NCI-H1930 (cell line): ENCODE results near the gene BTBD17.
A peak's percentile ranks its signal among the peaks of the same experiment; 100 is the strongest.

Source experiments
- DNase-seq, 2 experiments: peaks; one replicate each; lab custom pipeline; 2025; lab: John Stamatoyannopoulos, UW

BTBD17 gene

DNA sequence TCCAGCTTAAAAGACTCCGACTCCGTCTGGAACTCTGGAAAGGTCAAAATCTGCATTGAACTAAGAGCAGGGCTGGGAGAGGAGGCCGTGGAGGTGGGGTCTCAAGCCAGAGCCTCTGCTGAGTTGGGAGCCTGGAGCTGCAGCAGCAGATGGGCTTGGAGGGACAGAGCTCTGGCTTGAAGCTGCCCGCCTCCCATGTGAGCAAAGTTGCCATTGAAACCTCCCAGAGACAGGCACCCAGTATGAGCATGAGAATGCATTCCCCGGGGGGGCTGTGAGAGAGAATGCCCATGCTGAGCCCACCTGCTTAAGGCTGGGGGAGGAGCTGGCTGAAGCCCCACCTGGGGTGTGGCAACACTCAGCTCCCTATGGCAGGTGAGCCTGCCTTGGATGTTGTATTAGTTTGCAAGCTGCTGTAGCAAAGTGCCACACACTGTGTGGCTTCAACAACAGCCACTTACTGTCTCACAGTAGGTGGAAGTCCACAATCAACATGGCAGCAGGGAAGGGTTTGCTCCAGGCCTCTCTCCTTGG, 26.1 kb downstream of the BTBD17 start:
- DNase-seq: no peak

DNA sequence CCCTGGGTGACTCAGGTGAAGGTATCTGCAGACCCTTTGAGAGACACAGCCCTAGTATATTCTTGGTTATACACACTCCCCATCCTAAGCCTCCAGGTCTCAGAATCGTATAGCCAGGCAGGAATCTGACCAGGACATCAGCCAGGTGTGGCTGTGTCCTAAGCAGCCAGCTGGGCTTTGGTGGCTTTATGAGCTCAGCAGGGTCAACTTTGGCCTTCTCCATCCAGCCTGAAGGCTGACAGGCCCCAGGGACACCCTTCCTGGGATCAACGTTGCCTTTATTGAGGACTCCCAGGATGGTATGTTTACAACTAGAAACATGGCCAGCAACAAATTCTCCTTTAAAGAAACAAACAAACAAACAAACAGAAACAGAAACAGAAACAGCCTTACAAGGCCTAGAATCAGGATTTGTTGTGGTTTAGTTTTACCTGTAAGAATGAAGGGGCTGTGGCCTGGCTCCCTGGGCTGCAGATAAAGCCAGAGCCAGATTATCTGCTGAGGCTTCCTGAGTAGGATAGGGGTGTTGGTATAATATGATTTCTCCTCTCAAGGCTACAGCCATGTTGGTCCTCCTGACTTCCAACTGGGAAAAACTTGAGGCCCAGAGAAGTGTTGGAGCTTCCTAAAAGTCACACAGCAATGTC, 27.2 kb downstream of the BTBD17 start:
- no peak for DNase-seq

DNA sequence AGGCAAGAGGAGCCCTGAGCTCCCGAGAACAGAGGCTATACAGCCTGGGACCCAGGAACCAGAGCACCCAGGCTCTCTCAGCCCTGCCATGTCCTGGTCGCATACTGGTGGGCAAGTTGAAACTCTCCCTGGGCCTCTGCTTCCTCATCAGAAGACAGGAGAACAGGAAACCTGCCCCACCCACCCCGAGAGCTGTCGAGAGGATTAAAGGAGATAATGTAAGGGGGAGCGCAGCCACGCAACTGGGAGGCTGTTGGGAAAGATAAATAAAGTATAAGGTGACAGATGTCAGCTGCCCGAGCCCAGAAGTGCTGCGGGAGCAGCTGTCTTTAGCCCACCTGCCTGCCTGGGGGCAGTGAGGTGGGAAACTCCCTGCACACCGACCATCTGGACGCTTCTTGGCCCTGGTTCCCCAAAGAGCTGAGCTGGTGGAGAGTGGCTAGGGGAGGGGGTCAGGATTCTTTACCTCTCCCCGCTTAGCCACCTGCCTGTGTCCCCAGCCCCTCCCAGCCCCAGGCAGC, 28.8 kb downstream of the BTBD17 start:
- DNase-seq: no peak

DNA sequence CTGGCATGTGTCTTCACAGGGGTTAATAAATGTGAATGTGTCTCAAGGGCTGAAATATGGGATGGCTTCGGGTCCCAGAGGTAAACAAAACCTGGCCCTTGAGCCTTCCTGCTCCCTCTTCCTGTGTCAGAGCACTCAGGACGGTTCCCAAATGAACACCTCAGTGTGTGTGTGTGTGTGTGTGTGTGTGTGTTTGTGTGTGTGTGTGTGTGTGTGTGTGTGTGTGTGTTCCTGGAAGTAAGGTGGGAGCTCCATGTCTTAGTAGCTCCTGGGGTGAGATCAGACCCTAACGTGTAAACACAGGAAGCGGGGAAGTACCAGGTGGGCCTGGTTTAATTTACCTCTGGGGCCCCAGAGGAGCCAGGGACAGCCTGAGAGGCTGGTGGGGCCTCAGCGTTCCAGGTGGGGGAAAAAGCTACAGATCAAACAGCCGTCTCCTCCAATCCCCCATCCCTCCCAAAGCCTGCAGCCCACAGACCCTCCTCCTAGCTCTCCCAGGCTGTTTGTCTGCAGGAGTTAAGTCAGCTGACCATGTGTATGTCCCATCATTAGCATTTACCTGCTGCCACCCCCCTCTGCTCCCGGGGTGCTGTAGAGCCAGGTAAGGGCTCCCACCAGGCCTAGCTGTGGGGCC, 29.5 kb downstream of the BTBD17 start:
- DNase-seq: no peak

DNA sequence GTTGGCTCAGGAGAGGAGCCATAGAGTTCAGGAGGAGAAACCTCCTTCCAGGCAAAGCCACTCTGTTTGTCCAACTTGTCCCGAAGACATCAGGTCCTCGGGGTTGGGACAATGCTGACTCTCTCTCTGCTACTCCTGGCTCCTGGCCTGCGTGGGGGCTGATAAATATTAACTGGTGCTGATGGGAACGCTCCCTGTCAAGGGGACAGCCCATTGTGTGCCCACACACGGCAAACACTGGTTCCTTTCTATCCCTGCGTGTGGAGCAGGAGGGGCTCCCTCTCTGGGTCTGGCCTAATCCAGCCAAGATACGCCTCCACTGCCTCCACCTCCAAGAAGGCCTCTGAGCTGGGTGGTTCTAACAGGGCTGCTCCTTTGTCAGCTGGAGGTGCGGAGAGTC, 31.2 kb downstream of the BTBD17 start:
- DNase-seq: no peak

DNA sequence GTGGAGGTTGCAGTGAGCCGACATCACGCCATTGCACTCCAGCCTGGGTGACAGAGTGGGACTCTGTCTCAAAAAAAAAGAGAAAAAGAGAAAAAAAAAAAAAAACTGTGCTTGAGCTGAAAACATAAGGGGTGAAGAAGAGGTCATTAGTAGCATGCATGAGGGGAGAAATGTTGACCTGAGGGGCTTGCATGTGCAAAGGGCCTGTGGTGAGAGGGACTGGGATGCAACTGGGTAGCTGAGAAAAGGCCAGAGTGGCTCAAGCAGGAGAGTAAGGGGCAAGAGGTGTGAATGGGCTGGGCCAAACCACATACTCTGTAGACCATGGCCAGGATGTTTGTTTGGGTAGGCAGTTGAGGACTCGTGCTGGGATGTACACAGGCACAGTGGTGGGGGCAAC, 32.3 kb downstream of the BTBD17 start:
- DNase-seq: no peak

DNA sequence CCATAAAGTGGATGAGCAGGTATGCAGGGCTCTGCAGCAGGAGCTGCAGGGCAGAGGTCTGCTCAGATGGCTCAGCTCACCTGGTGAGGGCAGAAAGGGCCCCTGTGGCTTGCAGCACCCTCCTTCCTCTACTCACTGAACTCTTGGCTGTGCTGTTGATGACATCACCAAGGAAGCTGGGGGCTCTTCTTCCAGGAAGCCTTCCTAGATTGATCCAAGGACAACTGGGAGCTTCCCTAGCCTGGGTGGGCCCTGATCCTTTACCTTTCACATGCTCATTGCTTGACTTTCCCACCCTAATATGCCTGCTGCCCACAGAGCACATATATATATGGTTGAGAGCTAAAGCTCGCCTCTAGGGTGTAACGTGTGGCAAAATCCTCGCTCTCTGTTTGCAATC, 33.2 kb downstream of the BTBD17 start:
- no peak for DNase-seq

DNA sequence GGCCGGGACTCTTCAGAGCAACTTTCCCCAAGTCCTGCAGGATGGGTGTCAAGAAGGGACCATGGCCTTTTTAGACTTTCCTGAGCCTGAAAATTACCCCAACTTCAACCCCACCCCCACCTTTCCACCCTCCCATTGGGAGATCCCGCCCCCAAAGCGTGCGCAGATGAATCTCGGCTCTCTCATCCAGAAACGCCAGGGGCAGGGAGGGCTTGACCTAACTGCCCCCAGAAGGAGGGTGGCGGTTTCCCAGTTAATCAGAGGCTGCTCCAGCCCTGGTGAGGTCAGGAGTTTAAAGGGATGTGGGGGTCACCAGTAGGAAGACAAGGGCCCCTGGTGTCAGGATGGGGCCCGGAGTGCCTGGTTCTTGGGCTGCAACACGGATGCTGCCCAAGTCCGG, 35.2 kb downstream of the BTBD17 start:
- no peak for DNase-seq

DNA sequence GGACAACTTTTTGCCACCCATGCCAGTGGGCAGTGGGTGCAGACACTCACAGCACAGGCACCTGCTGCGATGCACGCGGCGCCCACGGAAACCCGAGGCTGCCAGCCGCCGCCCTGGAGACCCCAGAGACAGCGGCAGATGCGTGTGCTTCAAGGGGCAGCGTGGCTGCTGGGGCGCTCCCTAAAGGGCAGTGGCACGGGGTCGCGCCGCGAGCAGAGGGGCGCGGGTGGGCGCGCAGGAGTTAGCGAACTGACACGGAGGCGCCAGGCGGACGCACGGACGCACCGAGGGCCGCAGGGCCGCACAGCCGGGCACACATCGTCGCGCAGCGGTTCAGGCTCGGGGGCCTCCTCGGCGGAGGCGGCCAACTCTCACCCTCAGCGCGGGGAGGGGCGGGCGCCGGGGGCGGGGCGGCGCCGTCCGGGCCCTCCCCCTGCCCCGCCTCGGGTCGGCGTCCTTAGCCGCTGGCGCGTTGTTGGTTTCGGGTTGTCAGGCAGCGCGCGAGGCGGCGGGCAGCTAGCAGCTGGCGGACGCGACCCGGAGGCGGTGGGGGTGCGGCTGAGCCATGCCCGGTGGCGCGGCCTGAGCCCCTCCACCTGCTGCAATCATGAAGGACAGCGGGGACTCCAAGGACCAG, 35.8 kb downstream of the BTBD17 start, which contains the start of gene KIF19:
KIF19 (plus strand) TSS at position 484 of the 637 bp plus-strand sequence; CDS start at position 608, 124 bp downstream.
- peak in 1 of 2 experiments; percentile 31 for DNase-seq

DNA sequence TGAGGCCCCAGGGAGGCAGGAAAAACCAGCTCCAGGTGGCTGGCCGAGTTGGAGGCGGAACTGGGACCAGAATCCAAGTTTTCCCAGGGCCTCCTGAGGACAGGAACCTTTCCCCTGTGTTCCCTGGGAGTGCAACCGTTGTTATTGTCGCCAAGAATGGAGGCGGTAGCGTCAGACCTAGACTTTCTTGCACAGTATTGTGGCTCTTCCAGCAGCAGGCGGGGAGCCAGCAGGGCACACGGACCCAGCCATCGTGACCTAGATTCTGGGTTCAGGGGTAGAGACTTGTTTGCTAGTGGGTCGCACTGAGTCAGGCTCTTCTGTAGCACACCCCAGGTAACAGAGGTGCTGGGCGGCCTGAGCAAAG, 36.3 kb downstream of the BTBD17 start:
- no peak for DNase-seq

DNA sequence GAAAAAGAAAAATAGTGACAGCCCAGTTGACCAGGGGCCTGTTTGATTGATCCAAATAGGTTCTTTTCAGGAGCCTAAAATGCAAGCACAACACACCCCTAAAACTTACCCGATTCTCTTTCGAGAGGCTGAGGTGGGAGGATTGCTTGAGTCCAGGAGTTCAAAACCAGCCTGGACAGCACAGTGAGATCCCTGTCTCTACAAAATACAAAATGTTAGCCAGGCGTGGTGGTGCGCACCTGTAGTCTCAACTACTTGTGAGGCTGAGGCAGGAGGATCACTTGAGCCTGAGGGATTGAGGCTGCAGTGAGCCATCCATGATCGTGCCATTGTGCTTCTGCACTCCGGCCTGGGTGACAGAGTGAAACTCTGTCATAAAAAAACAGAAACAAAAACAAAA, 37.1 kb downstream of the BTBD17 start:
- no peak for DNase-seq

DNA sequence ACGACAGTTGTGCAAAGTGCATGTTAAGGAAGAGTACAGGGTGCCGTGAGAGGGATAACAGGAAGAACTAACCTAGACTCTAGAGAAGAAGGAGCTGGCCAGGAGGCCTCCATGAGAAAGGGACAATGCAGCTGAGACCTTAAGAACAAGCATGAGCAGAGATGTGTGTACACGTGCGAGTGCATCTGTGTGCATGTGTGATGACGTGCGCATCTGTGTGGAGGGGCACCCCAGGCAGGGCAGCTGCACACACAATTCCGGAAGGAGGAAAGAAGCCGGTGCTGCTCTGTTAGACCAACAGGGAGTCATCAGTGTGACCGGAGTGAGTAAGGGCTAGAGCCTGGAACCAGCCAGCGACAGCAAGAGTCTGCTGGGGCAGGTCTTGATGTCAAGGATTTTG, 43.3 kb downstream of the BTBD17 start:
- DNase-seq: no peak

DNA sequence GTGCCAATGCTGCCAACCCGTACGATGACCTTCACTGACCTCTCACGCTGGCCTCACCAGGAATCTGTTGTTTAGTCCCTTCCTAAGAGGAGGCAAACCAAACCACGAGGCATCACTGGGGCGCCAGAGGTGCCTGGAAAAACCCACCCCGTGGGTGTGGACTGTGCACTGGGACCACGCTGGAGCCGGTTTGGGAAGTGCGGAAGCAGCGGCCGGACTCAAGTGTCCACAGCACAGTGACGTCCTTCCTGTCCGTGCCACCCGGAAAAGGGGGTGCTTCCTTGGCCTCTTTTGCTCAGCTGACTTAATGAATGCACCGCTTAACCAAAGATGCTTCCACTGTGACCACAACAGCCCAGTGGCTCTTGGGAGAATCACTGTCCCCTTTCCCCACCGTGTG, 44.6 kb downstream of the BTBD17 start:
- no peak for DNase-seq

DNA sequence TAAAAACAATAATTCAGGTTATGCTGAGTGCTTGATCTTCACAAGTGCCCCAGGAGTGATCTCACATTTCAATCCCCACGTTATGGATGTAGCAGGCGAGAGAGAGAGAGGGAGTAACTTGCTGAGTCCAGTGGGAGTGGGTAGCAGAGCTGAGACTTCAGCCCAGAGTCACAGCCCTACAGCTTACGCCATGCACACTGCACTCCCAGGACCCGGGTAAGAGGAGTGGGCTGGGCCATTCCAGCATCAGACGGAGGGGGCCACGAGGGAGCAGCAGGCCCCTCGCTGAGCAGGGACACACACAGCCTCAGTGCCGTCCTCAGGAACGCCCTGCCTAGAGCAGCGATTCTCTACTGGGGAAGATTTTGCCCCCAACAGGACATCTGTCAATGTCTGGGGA, 45.4 kb downstream of the BTBD17 start:
- no peak for DNase-seq

DNA sequence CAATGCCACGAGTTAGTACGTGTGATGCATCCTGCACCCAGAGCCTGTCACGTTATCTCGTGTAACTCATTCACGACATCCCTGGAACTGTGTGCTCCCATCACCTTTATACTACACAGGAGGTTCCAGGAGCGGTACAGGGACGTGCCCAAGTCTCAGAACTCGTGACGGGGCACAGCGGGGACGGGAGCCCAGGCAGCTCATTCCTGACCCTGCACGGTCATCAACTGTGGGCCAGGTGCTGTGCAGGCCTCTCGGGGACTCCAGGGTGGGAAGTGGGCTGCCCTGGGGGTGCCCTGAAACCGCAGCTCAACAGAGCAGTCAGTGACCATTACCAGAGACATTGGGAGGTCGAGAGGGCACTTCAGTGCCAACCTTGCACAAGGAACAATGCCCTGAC, 46.8 kb downstream of the BTBD17 start:
- no peak for DNase-seq

DNA sequence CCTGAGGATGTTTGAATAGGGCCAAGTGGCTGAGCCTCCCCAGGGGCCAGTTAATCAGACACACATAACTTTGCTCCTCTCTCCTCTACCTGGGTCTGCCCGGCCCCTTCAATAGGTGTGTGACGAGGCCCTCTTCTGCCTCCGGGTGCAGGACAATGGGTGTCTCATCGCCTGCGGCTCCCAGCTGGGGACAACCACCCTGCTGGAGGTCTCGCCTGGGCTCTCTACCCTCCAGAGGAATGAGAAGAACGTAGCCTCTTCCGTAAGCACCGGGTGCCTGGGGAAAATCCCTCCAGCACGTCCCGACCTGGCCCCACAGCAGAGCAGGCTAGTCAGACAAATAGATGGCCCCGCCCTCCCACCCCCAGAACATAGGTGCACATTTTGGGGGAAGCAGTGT, 51.8 kb downstream of the BTBD17 start:
- DNase-seq: no peak

DNA sequence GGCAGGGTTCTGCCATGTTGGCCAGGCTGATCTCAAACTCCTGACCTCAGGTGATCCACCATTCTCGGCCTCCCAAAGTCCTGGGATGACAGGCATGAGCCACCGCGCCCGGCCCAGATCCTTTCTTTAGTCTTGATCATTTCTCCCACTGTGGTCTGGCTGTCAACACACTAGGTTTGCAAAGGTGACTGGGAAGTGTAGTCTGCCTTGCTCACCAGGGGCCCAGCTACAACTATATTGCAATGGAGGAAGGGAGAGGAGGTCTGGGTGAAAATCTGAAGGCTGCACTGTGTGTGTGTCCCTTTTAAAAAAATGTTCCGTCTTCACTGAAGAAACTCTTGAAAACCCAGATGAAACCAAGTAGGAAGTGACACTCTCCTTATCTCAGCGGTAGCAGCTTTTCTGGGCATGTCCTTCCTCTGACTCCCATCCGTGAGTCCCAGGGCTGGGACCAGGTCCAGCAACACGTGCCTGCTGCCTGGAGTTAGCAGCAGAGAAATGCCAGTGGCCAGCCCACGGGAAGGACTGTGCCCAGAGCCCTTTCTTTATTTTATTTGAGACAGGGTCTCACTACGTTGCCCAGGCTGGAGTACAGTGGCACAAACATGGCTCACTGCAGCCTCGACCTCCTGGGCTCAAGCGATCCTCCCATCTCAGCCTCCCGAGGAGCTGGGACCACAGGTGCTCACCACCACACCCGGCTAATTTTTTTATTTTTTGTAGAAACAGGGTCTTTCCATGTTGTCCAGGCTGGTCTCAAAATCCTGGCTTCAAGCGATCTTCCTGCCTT, 53.5 kb downstream of the BTBD17 start:
- no peak for DNase-seq
